Gastrocnemius medialis (tissue), 4 donors: ENCODE data around the gene LMX1B.

Source experiments
- POLR2A ChIP-seq, 2 donors: fragments of 450-650 bp; IDR thresholded peaks; one replicate each; pipeline ENCODE4 v1.6.1; 2017; ENCODE audit warnings: antibody characterized with exemption in 2 of 2, mild to moderate bottlenecking in 2 of 2, moderate library complexity in 2 of 2
- TF ChIP-seq, protein P1 (sequence below), 5 experiments: fragments of 450-650 bp in 3 of 5; fragments of 200-600 bp in 2 of 5; sonication (generic) in 2 of 5; IDR thresholded peaks in 4 of 5; conservative IDR thresholded peaks in 1 of 5; 1 replicate in 4 of 5; 2 replicates in 1 of 5; pipeline ENCODE4 v1.5.1; 2016 to 2019; ENCODE audit warnings: antibody characterized with exemption in 5 of 5, mild to moderate bottlenecking in 3 of 5, moderate library complexity in 3 of 5

DNA sequence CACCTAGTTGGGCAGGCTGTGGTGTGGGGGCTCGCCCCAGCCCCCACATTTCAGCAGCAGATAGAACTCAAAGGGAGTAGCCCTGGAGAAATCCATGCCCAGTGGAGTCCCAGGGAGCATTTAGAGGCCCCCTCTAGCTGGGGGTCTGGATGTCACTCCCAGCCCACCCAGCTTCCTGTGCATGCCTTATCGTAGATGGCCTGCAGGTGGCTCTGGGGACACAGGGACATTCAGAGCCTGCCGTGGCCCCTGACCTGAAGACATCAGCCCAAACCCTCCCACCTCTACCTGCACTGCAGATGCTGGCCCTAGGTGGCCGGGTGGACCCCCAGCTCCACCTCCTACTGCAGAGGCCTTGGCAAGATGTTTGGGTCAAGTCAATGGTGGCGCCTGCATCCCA lies 49.0 kb upstream of the LMX1B start:
- TF ChIP-seq, protein P1, sequence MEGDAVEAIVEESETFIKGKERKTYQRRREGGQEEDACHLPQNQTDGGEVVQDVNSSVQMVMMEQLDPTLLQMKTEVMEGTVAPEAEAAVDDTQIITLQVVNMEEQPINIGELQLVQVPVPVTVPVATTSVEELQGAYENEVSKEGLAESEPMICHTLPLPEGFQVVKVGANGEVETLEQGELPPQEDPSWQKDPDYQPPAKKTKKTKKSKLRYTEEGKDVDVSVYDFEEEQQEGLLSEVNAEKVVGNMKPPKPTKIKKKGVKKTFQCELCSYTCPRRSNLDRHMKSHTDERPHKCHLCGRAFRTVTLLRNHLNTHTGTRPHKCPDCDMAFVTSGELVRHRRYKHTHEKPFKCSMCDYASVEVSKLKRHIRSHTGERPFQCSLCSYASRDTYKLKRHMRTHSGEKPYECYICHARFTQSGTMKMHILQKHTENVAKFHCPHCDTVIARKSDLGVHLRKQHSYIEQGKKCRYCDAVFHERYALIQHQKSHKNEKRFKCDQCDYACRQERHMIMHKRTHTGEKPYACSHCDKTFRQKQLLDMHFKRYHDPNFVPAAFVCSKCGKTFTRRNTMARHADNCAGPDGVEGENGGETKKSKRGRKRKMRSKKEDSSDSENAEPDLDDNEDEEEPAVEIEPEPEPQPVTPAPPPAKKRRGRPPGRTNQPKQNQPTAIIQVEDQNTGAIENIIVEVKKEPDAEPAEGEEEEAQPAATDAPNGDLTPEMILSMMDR (IDR thresholded peaks at IDR 0.05 in 4 of 5, conservative IDR thresholded peaks at IDR 0.05 in 1 of 5) = no peak
- TF ChIP-seq POLR2A (IDR thresholded peaks at IDR 0.05) = no peak
